Measurements from ENCODE around the gene AGER.

AGER gene

DNA sequence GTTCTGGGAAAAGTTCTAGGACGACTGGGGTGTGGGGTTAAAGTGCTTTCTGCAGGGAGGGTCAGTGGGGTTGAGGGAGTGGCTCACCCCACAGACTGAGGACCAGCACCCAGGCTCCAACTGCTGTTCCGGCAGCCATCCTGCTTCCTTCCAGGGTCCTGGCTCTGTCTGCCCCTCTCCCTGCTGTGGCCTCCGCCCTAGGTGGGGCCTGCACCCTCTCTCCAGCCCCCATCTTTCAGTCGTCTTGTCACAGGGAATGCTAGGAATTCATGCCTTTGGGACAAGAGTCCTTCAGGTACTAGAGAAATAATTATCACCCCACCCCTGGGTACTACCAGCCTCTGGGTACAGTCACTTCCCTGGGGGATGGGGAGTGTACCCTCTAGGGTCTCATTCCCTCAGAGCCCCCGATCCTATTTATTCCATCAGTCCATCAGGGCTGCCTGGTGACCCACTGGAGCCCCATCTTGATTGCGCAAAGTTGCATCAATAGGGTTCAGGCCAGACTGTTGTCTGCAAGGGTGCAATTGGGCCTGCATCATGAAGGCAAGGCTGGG, at the start of gene AGER:
TSS of gene AGER (minus strand) at position 170 of the 557 bp plus-strand sequence. CDS start at position 139, 31 bp downstream.
- H3K27ac ChIP-seq: no peak within 1 kb of the TSS; the same call in 1 of the 2 replicates
- DNase-seq: no peak
- peaks cover 76% of the 10 kb centered on the region for H3K36me3 ChIP-seq
- H3K27me3 ChIP-seq (ENCODE audit: insufficient read depth, low read depth, severe bottlenecking): no peaks in the 10 kb centered on the region
- no peak within 1 kb of the TSS for H3K4me3 ChIP-seq (ENCODE audit: low read depth, low read length)
- TF ChIP-seq, protein P1, sequence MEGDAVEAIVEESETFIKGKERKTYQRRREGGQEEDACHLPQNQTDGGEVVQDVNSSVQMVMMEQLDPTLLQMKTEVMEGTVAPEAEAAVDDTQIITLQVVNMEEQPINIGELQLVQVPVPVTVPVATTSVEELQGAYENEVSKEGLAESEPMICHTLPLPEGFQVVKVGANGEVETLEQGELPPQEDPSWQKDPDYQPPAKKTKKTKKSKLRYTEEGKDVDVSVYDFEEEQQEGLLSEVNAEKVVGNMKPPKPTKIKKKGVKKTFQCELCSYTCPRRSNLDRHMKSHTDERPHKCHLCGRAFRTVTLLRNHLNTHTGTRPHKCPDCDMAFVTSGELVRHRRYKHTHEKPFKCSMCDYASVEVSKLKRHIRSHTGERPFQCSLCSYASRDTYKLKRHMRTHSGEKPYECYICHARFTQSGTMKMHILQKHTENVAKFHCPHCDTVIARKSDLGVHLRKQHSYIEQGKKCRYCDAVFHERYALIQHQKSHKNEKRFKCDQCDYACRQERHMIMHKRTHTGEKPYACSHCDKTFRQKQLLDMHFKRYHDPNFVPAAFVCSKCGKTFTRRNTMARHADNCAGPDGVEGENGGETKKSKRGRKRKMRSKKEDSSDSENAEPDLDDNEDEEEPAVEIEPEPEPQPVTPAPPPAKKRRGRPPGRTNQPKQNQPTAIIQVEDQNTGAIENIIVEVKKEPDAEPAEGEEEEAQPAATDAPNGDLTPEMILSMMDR (IDR thresholded peaks at IDR 0.05; ENCODE audit: low read depth, low read length): no peak
- H3K9me3 ChIP-seq (ENCODE audit: severe bottlenecking): no peaks in the 10 kb centered on the region

DNA sequence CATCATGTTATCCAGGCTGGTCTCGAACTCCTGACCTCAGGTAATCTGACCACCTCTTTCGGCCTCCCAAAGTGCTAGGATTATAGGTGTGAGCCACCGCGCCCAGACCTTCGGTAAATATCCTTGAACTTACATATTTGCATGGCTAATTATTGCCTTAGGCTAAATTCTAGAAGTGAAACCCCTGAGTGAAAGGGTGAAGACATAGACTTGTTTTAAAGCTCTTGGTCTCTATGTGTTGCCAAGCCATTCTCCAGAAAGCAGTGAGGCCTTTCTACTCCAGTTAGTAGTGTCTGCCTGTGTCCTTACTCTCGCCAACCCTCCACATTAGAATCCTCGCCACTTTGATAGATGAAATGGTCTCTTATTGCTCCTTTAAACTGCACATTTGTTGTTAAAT, 42.4 kb upstream of the AGER start:
- no peaks in the 10 kb centered on the region for H3K9me3 ChIP-seq (ENCODE audit: severe bottlenecking)
- no peak for DNase-seq
- H3K4me3 ChIP-seq (ENCODE audit: low read depth, low read length): no peak overlapping the region
- H3K27me3 ChIP-seq (ENCODE audit: insufficient read depth, low read depth, severe bottlenecking): peaks cover 4% of the 10 kb centered on the region
- TF ChIP-seq, protein P1 (IDR thresholded peaks at IDR 0.05; ENCODE audit: low read depth, low read length): no peak
- no peak overlapping the region for H3K27ac ChIP-seq
- no peaks in the 10 kb centered on the region for H3K36me3 ChIP-seq

DNA sequence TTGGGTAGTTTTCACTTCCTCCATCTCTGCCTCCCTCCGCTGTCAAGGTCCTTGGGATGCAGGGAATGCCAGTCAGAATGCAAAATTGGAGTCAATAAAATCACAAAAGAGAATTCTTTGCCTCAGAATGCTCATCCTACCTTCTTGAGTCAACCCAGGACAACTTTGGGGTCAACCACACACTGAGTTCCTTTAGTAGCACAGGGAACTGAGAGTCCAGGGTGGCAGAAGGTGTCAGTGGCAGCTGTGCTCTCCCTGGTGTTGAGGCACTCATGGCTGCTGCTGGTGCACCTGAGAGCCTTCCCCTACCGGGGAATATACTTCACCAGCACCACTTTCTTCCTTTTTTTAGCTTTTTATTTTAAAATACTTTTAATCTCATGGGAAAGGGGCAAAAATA, 40.6 kb upstream of the AGER start:
- no peak for DNase-seq
- no peaks in the 10 kb centered on the region for H3K36me3 ChIP-seq
- no peak overlapping the region for H3K27ac ChIP-seq
- H3K9me3 ChIP-seq (ENCODE audit: severe bottlenecking): no peaks in the 10 kb centered on the region
- TF ChIP-seq, protein P1 (IDR thresholded peaks at IDR 0.05; ENCODE audit: low read depth, low read length): no peak
- no peak overlapping the region for H3K4me3 ChIP-seq (ENCODE audit: low read depth, low read length)
- H3K27me3 ChIP-seq (ENCODE audit: insufficient read depth, low read depth, severe bottlenecking): peaks cover 13% of the 10 kb centered on the region

DNA sequence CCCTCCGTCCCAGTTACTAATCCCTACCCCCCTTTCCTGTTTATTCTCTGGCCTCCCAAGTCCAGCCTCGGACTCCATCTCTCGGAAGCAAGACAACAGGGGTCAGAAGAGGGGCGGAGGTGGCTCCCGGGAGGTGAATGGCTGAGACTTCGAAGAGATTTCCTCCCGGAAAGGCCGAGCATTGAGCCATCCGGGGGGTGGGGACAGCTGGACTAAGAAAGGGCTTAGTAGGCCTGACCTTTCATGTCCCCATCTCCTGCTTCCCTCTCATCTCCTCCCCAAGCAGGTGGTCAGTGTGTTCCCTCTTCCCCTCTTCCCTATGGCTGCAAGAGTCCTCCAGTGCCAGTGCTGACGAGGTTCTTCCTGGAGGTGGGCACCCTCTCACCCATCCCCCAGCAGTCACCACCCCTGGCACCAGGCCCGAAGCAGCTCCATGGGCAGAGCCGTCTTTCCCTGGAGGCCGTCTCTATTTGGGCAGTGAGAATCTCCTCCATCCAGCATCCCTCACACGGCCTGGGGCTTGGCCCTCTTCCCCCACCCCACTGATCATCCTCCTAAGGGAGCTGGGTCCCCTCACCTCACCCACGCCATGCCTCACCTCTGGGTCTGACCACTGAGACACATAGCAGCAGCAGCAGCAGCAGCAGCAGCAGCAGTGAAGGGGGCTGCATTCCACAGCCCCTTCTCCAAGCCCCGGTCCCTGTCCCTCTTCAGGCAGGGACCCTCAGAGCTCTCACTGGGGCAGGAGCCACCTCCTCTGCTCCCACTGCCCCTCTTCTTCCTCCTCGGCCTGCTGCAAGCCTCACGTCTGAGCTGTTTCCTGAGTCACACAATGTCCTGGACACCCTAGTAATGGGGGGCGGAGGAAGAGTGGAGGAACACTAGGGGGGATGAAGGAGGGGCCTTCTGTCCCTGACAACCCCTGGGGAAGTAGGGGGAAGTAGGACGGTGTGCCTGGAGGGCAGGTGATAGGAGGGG, 39.5 kb upstream of the AGER start, which contains the start of gene NOTCH4:
TSS of gene NOTCH4 (minus strand) at position 810 of the 978 bp plus-strand sequence. CDS start at position 671, 139 bp downstream.
- no peak for DNase-seq
- TF ChIP-seq, protein P1 (IDR thresholded peaks at IDR 0.05; ENCODE audit: low read depth, low read length): no peak
- Histone ChIP-seq H3K9me3 (ENCODE audit: severe bottlenecking) (no peaks in the 10 kb centered on the region), H3K27ac (no peak within 1 kb of the TSS), H3K36me3 (no peaks in the 10 kb centered on the region), H3K4me3 (ENCODE audit: low read depth, low read length) (no peak within 1 kb of the TSS), H3K27me3 (ENCODE audit: insufficient read depth, low read depth, severe bottlenecking) (peaks cover 19% of the 10 kb centered on the region)

DNA sequence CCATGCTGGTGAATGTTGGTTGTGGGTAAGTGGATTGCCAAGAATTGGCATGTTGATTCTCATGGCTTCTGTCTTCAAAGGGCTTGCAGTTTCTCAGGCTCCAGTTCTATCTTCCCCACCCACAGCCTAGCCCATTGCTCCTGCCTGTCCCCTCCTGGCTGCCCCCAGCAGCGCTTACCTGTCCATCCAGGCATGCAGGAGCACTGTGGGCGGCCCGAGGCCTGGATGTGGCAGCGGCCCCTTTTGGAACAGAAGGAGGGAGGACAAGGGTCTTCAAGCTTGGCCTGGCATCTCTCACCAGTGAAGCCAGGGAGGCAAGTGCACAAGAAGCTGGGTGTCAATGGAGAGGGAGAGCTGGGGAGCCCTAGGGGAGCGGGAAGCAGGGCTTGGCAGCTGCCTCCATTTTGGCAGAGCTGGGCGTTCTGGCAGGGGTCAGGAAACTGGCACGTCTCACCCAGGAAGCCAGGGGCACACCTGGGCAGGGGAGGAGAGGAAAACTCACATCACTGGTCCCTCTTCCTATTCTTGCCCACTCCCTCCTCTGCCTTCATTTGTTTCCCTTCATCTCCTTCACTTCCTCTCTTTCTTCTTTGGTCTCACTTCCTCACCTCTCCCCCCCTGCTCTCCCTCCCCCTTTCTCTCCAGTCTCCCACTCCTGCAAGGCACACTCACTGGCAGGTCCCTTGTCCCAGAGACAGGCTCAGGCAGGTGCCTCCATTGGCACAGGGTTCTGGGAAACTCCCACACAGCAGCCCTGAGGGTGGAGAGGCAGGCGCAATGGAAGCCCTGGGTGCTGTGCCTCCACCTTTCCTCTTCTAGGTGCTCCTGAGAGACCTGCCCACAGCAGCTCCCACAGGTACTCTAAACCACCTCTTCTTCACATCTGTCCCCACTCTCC, 38.5 kb upstream of the AGER start:
- peaks cover 23% of the 10 kb centered on the region for H3K27me3 ChIP-seq (ENCODE audit: insufficient read depth, low read depth, severe bottlenecking)
- no peaks in the 10 kb centered on the region for H3K9me3 ChIP-seq (ENCODE audit: severe bottlenecking)

More for the DNA sequence above, 38.5 kb upstream of the AGER start:
- no peak for DNase-seq
- Histone ChIP-seq H3K27ac (no peak overlapping the region), H3K4me3 (ENCODE audit: low read depth, low read length) (no peak overlapping the region), H3K36me3 (no peaks in the 10 kb centered on the region)
- TF ChIP-seq, protein P1 (IDR thresholded peaks at IDR 0.05; ENCODE audit: low read depth, low read length): no peak
